ENCODE results near the gene ECI2.

DNA sequence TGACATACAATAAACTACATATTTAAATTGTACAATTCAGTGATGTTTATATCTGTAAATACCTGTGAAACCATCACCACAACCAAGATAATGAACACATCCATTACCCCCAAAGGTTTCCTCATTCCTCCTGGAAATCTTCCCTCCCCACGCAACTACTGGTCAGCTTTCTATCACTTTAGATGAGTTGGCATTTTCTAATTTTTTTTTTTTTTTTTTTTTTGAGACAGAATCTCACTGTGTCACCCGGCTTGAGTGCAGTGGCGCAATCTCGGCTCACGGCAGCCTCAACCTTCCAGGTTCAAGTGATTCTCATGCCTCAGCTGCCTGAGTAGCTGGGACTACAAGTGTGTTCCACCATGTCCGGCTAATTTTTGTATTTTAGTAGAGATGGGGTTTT lies 31.7 kb upstream of the ECI2 start:
- TF ChIP-seq BHLHE40 (IDR thresholded peaks at IDR 0.05; ENCODE audit: low read depth, low read length) (no peak), EHMT2 (IDR thresholded peaks at IDR 0.05; ENCODE audit: low read depth) (no peak), POLR2AphosphoS2 (conservative IDR thresholded peaks at IDR 0.05; ENCODE audit: low read length) (no peak), CTCF (IDR thresholded peaks at IDR 0.05) (no peak), RCOR1 (IDR thresholded peaks at IDR 0.05; ENCODE audit: low read depth, low read length) (no peak), ESRRA (IDR thresholded peaks at IDR 0.05; ENCODE audit: borderline replicate concordance, low read length) (no peak), MAZ (IDR thresholded peaks at IDR 0.05; ENCODE audit: borderline replicate concordance, low read depth, low read length) (no peak), CHD2 (IDR thresholded peaks at IDR 0.05; ENCODE audit: low read length, partially characterized antibody) (no peak), CBX2 (IDR thresholded peaks at IDR 0.05; ENCODE audit: borderline replicate concordance, low read depth) (no peak), EP300 (IDR thresholded peaks at IDR 0.05) (no peak), JUNB (IDR thresholded peaks at IDR 0.05) (no peak), MYC (IDR thresholded peaks at IDR 0.05; ENCODE audit: borderline replicate concordance, low read length) (no peak)

Measured in A549 (cell line).